Measurements from ENCODE around the gene NXF1. TPM values are rescaled to one million over a fixed set of nuclear protein-coding genes. Genes with fewer than 3 reads are reported as not detected.
A peak's percentile ranks its signal among the peaks of the same experiment; 100 is the strongest.
"Not testable (repeated sequence)": the region's sequence is repeated elsewhere in the genome, so short reads cannot be mapped to it uniquely, and the experiment has no call there.

The NXF1 gene
- total RNA-seq, 1 experiment from 2014 or later: 26.1 TPM

DNA sequence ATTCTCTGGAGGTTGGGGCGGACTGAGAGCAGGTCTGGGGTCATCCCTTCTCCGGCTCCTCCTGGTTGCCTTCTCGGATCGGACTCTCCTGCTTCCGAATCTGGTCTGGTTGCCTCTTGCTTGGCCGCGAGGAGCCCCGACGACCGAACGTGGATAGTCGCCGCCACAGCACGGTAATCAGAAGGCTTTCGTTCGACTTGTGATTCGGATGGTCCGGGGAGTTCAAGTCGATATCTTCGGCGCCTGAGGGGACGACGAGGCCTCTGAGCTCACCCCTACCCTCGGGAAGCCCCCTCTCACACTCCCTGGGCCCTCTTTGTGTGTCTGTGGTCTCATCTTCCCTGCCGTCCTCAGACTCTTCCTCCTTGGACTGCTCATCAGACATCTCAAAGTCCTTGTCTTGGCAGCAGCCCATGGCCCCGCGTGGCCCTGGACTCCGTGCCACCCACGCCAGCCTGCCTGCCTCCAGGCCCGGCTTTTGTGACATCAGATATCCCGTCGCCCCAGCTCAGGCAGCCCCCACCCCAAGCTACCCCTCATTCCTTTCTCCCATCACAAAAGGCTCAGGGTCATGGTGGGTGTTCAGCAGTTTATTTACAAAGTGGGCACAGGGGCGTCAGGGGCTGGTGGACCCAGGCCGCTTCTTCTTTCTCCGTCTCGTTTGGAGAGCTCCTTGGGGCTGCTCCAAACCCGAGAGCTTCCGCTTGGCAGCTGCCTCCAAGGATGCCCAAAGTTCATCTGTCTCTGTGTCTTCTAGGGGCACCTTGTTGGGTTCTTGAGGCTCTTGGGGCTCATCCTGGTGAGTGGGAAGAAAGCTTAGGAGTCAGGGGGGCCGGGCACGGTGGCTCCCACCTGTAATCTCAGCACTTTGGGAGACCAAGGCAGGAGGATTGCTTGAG lies 27.3 kb upstream of the NXF1 start, which contains the start of gene TEX54:
TEX54 (minus strand) TSS at position 506 of the 899 bp plus-strand sequence.
- DNase-seq (ENCODE audit: low read depth): no peak

DNA sequence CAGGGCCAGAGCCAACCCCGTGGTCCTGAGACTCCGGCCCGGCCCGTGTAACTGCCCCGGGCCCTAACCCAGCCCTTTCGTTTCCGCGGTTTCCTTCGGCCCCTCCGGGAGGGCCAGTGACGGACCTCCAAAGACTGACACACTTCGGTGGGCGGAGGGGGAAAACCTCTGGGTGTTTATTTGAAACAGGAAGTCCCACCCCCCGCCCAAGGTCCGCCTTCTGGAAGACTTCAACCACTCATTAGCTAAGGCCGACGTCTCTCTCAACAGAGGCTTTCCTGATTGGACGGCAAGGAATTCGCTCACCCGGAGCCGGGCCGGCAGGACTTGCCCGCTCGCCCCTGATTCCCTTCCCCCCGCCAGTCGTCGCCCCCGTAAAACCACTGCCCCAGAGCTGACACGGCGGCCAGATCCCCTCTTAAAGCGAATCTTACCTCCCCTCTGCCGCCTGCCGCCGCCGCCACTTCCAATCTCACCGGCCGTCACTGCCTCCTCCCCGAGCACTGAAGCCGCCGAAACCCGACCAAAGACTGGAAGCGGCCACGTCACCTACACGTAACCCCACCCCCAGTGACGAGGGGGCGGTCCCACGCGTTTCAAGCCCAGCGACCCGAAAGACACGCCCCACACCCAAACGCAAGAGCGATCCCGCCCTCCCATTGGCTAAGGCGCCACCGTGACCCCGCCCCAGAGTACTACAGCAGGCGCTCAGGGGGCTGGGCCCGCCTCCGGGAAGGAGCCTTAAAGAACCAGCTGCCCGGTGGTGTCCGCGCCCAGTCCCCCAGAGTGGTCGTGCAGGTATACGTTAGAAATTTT lies 26.5 kb upstream of the NXF1 start, which contains the start of gene STX5:
STX5 (minus strand) TSS at position 532 of the 816 bp plus-strand sequence. CDS start 808 bp downstream, outside the sequence.
- peak; percentile 97 for DNase-seq (ENCODE audit: low read depth)

DNA sequence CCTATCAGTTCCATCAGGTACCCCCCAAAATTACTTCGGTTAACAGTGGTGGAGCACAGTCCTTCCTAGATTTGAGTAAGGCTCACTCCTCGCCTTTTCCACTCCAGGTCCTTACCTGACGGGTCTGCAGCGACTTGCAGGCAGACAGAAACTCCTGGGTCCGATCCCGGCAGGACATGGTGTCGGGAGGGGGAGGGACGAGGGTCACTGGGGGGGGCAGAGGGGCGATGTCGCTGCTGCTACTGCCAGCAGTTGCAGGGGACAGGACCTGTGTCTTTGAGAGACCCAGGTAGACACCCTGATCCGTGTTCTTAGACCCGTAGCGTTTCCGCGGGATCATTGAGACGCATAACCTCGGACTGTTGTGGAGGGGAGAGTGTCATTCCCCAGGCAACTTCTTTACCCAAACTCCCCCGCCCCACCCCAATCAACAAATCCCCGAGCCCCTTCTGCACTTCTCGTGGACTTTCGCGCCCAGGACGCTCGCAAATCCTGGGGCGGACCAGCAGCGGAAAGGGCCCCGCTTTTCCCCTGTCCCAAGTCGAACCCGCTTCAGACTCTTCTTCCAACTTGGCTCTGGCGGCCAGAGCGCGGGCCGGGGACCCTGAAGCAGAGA lies 25.8 kb upstream of the NXF1 start:
- DNase-seq (ENCODE audit: low read depth): no peak

DNA sequence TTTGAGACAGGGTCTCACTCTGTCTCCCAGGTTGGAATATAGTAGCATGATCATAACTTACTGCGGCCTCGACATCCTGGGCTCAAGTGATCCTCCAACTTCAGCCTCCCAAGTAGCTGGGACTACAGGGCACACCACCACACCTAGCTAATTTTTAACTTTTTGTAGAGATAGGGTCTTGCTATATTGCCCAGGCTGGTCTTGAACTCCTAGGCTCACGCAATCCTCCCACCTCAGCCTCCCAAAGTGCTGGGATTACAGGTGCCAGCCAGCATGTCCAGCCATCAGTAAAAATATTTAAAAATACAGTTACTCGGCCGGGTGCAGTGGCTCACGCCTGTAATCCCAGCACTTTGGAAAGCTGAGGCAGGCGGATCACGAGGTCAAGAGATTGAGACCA lies 22.9 kb upstream of the NXF1 start:
- DNase-seq (ENCODE audit: low read depth): not testable (repeated sequence)

DNA sequence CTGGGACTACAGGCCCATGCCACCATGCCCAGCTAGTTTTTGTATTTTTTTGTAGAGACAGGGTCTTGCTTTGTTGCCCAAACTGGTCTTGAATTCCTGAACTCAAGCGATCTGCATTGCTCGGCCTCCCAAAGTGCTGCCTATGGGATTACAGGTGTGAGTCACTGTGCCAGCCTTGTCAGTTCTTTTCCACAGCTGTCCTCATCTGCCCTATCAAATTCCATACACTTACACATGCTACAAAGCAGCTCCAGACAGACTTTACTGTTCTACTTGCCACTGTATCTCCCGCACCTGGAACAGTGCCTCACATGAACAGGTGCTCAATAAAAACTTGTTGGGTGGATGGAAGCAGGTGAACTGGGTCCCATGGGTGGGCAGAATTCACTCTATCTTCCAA lies 18.4 kb upstream of the NXF1 start:
- DNase-seq (ENCODE audit: low read depth): no peak

DNA sequence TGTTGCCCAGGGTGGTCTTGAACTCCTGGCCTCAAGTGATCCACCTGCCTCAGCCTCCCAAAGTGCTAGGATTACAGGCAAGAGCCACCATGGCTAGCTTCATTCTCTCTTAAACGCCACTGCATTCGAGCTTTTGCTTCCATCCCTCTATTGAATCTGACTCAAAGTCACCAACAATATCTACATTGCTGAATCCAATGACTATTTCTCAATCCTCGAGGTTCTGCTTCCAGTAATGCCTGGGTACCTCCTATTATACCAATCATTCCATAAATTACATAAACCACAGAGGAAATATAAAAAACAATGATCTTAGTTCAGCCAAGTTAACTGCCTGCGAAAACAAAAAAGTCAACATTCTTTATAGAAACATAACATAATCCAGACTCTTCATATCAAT lies 11.9 kb upstream of the NXF1 start:
- DNase-seq (ENCODE audit: low read depth): no peak

DNA sequence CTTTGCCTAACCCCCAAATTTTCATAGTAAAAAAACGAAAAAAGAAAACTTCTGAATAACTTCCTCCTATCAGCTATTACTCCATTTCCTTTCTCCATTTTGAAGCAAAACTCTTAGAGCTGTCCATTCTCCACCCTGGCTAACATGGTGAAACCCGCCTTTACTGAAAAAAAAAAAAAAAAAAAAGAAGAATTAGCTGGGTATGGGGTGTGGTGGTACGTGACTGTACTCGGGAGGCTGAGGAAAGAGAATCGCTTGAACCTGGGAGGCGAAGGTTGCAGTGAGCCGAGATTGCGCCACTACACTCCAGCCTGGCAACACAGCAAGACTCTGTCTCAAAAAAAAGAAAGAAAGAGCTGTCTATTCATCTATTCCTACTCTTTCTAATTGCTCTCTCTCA lies 11.3 kb upstream of the NXF1 start:
- DNase-seq (ENCODE audit: low read depth): no peak

DNA sequence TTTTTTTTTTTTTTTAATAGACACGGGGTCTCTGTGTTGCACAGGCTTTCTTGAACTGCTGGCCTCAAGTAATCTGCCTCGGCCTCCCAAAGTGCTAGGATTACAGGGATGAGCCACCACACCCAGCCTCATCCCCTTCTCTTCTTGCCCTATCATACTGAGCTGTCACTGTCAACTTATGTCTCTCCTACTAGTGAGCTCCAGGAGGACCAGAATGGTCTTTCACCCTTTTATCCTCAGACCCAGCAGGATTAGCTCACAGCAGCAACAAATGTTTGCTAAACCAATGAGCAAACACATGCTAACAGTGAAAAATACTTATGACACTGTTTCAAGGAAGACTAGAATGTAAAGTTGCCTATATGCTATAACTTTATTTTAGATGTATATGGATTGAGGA lies 6.4 kb upstream of the NXF1 start:
- no peak for DNase-seq (ENCODE audit: low read depth)

DNA sequence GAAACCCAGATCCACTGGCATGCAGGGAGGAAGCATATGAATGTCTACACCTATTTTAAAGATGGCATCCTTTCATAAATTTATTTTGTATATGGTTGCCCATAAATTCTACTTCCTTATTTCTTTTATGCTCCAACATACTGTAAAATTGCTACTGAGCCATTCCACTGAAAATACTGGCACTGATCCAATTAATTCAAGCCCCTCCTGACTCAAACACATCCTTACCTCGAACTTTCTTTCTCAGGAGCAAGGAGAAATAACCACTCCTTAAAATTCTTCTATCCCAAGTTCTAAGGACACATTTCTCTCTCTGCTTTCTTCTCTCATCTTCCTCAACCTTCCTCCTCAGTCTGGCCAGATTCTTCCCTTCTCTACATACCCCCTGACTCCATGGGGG lies 5.5 kb upstream of the NXF1 start:
- DNase-seq (ENCODE audit: low read depth): no peak

DNA sequence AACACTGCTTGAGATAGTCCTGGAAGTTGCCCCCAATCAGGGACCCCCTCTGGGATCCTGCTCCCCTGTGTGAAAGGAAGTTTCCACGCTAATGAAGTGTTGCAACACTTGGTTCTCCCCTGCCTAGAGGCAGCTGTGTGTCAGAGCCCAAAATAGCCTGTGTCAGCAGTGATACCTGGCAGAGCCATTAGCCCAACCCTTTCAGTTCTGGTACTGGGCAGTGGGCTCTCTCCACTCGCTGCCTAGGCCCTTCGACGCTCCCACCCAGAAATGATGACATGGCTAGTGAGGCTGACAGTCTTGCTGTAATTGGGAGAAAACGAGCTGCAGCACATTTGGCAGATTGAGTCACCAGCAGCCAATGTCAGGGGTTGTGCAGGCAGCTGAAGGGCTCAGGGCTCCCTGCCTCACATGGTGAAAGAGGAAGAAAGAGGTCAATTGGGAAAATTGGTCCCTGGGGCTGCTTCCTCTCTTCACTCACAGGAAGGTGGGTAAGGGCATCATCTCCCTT lies 1.4 kb upstream of the NXF1 start:
- DNase-seq (ENCODE audit: low read depth): peak; percentile 32

DNA sequence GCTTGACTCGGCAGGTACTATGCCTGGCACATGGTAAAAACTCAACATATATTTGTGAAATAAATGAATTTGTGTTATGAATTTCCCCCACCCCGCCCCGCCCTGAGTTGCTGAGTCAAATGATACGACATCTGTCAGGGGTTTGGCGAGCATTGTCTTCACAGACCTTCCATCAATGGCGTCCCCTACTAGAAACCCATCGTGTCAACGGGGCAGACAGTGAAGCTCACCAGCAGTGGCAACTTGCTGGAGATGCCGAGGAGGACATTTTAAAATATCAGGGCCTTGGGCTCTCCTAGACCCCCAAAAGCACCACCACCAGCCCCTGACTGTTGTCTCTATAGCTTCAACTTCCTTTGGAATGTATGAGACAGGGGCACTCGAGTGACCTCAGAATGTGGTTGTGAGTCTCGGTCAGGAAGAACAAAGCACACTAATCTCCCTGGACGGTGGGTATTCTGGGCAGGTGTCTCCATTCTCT lies 761 bp upstream of the NXF1 start:
- DNase-seq (ENCODE audit: low read depth): peak; percentile 28

DNA sequence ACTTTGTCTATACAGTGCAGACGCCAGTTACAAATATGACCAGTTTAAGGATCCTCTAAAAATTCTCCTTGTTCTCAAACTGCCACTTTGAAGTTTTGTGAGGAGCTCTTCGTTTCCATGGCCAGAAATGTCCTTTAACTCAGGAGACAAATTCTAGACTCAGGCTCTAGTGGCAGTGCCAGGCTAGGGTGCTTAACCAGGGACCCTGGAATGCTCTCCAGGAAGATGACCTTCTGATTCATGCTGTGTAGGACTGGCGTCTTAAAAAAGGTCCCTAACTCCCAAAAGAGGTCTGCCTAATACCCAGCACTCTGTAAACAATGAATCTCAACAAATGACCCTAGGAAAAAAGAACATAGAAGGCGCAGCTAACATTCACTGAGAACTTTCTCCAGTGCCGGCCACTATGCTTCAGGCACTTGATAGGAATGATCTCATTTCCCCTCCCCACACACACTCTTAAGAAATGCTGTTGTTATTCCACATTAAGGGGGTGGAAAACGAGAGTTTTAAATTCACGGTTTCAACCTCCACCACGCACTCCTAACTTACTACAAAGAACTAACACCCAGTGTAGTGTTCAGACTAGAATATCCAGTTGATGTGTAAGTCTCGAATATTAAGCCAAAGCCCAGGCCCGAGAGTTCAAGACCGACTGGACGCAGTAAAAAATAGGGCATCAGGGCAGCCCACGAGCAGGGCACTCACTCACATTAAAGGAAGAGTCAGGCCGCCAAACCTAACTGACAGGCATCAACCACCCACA lies 747 bp downstream of the NXF1 start:
- peak; percentile 41 for DNase-seq (ENCODE audit: low read depth)

DNA sequence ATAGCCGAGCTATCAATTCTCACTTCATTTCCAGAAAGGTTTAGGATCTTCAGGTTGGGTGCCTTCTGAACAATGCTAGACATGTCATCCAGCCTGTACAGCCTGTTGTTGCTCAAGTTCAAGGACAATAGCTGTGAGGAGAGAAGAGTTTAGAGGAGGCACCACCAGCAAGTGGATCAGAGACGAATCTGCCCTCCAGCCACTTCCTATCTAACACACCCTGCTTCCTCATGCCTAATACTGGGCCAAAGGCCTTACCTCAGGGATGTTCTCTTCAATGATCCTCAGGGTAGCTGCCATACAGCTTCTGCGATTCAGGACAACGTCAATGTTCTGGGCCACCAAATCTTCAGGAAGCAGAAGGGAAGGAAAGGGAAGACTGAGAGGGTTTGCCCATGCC lies 4.2 kb downstream of the NXF1 start:
- DNase-seq (ENCODE audit: low read depth): no peak

DNA sequence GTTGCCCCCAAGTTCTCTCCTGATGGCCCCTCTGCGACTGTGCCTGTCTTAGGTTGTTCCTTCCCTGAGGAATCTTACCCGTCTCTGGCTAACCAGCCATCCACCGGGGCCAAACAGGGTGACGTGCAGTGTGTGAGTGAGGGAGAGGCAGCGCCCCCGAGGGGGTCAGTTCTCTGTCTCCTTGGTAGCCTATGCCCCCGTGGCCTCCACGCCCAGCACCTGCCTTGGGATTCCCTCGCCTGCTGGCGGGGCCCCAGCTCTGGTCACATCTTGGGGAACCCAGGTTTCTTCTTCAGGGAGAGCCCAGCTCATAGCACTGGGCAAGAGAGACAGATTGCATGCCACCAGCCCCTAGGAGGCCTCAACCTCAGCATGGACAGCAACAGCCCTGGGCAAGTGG lies 5.8 kb downstream of the NXF1 start:
- no peak for DNase-seq (ENCODE audit: low read depth)

DNA sequence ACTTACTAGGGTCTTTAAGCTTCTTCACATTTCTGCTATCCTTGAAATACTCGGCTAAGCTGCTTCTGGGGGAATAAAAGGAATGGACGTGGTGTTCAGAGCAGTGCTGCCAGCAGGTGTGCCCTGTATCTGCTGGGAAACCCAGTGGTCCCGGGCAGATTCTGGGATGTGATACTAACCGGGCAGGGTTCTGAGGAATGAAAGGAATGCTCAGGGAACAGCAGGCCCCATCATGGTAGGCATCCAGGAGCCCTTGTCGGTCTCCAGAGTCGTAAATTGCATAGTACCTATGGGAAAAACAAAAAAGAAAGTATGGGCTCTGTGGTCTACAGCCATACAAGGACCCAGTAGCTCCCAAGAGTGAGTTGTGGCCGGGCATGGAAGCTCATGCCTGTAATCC lies 9.0 kb downstream of the NXF1 start:
- no peak for DNase-seq (ENCODE audit: low read depth)

DNA sequence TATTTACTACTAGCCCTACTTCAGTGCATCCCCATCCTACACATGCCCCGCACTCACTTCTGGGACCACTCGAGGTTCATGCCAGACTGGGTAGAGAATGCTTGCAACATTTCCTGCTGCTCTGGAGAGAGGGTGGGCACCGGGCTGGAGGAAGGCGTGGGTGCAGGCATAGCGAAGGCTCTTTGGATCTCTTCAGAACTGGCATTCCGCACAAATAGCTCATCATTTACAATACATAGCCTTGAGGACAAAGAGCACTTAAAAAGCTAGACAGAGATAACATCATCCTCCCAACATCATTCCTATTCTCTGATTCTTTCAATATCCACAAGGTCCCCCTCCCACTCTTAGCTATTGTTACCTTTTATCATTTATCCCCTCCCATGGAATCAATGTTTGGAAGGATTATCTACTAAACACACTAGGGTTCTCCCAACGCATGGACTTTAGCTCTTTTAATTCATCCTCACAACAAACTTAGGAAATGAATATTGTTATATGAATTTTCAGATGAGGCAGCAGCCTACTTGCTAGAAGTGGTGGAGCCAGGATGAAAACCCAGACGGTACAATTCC lies 11.0 kb downstream of the NXF1 start:
- no peak for DNase-seq (ENCODE audit: low read depth)

DNA sequence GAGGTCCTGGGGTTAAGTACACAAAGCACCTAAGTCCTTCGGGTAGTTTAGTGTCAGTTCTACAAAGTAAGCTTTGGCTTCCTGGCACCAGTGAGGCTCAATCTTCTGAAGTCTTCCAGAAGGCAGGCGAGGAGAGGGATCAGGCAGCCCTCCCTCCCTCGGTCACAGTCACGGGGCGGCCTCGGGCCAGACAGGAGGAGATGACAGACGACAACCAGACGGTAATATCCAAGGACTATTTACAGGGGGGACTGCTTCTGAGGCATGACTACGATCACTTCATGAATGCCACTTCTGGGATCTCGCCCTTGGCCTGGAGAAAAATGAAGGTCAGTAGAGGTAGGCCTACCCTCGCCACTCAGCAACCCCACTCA lies 13.1 kb downstream of the NXF1 start:
- no peak for DNase-seq (ENCODE audit: low read depth)

DNA sequence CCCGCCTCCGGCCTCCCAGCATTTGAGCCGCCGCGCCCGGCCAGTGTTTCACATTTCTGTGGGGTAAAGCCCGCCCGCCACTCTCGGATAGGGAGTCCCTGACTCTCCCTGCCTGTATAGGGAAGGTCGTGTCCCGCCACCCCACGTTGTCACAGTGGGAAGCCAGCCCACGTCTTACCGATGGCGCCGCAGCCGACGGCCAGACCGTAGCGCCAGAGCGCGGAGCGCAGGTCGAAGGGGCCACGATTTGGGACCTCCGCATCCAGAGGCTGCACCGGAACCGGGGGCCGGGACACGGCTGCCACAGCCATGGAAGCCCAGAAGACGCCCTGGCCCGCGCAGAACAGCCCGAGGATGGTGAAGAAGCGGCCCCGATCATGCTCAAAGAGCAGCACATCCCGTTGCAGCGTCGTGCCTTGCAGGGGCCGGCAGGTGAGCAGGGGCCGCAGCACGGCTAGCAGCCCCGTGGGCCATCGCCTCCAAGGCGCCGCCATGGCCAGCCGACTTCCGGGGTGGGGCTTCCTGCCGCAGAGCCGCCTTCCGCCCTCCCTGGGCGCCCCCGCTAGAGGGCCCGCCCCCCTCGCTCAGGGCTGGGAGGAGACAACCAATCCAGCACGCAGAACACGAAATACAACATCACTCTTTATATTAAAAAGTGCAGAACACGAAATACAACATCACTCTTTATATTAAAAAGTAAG lies 13.6 kb downstream of the NXF1 start, which contains the start of gene TMEM223:
TMEM223 (minus strand) TSS at position 506 of the 701 bp plus-strand sequence; CDS start at position 494, 12 bp downstream.
- peak; percentile 79 for DNase-seq (ENCODE audit: low read depth)

DNA sequence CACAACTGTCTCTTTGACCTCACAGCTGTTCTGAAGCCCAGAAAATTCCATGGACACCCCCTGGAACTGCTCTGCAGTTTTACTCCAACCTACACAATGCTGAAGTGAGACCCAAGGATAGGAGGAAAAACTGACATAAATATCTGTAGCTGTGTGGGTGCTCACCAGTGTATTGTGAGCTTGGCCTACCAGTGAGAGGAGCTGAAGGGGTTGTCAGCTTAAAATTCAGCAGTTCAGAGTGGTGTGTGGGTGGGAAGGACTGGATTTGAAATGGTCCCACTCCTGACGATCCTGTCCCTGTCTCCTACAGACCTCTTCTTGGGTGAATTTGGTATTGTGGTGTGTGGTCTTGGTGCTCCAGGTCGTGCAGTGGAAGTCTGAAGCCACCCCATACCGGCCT lies 15.7 kb downstream of the NXF1 start:
- no peak for DNase-seq (ENCODE audit: low read depth)

DNA sequence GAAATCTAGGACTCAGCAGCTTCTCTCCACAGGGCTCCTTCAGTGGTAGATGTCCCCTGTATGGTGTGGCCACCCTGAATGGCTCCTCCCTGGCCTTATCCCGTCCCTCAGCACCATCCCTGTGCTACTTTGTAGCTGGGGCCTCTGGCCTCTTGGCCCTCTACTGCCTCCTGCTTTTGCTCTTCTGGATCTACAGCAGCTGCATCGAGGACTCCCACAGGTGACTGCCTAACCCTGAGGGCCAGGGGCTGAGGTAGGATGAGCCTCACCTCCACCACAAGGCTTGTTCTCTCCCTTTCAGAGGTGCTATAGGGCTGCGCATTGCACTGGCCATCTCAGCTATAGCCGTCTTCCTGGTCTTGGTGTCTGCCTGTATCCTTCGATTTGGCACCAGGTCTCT lies 16.2 kb downstream of the NXF1 start:
- DNase-seq (ENCODE audit: low read depth): no peak
